ENCODE results near the gene ZNF836.
"Not testable (repeated sequence)": the region's sequence is repeated elsewhere in the genome, so short reads cannot be mapped to it uniquely, and the experiment has no call there.

Gene ZNF836

DNA sequence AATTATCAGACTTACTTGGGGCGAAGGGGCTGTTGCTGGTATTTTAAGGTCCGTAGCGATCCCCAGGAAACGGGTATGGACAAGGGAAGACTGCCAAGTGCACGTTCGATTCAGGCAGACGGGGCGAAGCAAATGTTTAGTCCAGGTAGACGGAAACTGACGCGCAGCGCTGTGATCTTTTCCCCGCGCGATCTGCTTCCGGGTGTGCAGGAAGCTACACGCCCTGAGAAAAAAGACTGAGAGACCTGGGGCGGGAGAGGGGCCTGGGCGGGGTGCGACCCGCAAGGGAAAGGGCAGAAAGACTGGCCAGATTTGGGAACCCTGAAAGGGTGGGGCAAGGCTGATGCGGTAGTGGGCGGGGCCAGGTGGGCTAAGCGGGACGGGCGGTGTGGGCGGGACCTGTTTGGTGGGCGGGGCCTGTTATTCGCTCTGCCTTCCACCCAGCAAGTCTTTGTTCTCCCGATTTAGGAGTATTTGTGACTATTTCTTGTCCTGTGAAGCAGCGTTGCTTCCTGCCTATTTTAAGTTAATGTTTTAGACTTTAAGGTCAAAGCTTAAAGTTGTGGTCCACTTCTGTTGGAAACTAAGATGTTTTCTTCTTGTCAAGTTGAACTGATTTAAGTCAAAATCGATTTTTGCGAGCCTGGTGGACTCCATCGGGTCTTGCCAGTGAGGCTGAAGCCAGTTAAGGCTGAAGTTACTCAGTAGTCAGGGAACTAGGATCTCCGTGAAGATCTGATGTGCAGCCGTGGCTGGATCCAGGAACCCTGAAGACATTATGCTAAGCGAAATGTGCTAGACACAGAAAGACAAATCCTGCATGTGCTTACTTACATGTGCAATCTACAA is at the start of gene ZNF836:
Gene ZNF836 (minus strand): TSS at position 301 of the 849 bp plus-strand sequence. CDS start 3,549 bp downstream, outside the sequence.
- peak; percentile 73 for DNase-seq

DNA sequence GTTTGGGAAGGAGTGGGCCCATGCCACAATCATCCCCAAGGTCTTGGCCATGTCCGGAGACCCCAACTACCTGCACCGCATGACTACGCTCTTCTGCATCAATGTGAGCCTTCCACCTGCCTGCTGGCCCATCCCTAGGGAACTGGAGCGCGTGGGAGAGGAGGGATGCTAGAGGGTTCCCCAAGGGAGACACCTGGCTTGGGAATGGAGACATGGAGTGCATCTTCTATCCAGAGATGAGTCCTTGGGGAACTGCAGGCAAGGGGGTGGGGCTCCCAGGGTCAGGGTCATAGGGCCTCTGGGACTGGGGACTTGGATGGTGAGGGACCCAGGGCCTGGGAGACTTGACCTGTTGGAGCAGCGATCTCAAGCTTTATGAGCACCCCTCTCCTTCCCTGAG is 49.6 kb upstream of the ZNF836 start:
- DNase-seq, result no peak

DNA sequence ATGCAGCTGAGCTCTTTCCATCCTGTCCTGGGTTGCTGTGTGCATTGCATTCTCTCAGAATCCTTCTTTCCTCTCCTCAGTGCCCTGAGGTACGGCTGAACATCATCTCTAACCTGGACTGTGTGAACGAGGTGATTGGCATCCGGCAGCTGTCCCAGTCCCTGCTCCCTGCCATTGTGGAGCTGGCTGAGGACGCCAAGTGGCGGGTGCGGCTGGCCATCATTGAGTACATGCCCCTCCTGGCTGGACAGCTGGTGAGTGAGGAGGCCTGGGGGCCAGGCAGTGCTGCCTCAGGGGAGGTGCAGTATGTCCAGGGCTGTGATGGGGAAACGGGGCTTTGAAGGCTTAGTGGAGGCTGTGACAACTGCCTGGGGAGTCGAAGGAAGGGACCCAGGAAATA is 48.2 kb upstream of the ZNF836 start:
- DNase-seq, result no peak

DNA sequence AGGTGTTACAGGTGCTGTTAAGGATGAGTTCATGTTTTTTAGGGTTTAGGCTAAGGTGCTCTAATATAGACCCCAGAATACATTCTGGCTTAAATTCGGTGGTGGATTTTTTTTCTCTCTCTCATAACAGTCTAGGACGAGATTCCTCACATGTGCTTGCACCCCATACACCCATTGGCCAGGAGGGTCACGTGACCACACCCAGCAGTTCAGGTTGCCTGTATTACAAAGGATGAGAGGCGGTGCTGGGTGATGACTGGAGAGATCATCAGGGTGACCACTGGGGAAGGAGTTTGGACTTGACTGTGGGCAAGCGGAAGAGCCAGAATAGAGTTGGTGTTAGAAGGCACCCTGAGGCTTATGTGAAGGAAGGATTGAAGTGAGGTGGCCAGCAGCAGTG is 46.2 kb upstream of the ZNF836 start:
- no peak for DNase-seq

DNA sequence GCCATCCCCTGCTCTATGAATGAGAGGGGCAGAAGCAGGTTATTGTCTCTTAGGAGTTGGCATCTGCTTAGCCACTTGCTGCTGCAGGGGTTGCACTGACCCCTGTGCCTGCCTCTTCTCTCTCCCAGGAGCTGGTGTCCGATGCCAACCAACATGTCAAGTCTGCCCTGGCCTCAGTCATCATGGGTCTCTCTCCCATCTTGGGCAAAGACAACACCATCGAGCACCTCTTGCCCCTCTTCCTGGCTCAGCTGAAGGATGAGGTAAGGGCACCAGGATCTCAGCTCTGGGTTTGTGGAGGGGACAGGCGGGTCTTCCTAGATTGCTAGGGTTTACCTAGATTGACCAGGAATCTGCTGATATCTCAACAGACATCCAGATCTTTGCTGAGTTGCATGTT is 45.0 kb upstream of the ZNF836 start:
- DNase-seq, result no peak

DNA sequence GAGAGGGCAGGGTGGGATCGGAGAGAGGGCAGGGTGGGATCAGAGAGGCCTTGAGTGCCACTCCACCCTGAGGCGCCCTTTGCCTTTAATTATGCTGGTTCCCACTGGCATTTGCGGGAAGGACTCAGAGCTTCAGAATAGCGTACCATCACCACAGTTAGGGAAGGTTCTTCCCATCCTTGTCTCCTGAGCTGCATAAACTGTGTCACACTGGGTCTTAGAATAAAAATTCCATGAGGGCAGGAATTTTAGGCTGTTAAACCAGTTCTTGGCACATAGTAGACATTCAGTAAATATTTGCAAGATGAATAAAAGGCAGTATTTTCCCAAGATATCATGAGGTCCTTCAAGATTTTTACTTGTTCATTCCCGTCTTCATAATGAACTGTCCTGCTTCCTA is 42.8 kb upstream of the ZNF836 start:
- DNase-seq, result no peak

DNA sequence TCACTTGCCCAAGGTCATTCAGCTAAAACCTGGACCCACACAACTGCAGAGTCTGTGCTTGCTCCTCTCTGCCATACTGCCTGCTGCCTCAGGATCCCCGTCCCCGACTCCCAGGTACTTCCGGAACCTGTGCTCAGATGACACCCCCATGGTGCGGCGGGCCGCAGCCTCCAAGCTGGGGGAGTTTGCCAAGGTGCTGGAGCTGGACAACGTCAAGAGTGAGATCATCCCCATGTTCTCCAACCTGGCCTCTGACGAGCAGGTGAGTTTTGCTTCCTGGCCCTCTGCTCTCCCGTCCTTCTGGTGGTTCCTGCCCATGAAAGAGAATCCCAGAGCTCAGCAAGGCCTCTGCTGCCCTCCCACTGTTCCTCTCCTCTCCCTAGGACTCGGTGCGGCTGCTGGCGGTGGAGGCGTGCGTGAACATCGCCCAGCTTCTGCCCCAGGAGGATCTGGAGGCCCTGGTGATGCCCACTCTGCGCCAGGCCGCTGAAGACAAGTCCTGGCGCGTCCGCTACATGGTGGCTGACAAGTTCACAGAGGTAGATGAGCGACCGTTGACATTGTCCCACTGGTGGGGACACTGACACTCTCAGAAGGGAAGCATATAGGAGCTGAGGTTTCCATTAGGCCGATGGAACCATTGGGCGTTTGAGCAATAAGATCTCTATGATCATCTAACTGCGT is 41.3 kb upstream of the ZNF836 start:
- DNase-seq, result no peak

DNA sequence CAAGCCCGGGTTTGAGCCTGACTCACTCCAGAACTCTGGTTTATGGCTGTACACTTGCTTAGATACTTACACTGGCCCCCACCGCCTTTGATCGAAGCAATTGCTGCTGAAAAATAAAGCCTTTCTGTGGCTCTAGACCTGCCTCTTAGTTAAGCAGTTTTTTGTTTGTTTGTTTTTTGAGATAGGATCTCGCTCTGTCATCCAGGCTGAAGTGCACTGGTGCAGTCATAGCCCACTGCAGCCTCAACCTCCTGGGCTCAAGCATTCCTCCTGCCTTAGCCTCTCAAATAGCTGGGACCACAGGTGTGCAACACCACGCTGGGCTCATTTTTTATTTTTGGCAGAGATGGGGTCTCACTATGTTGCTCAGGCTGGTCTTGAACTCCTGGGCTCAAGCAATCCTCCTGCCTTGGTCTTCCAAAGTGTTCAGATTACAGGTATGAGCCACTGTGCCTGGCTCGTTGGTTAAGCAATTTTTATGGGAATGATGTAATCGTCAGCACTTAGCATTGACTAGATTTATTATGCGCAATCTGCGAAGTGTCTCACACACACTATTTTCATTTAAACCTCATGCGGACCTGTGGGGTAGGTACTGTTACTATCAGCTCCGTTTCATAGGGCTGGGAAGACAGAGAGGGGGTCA is 40.6 kb upstream of the ZNF836 start:
- DNase-seq, result no peak

DNA sequence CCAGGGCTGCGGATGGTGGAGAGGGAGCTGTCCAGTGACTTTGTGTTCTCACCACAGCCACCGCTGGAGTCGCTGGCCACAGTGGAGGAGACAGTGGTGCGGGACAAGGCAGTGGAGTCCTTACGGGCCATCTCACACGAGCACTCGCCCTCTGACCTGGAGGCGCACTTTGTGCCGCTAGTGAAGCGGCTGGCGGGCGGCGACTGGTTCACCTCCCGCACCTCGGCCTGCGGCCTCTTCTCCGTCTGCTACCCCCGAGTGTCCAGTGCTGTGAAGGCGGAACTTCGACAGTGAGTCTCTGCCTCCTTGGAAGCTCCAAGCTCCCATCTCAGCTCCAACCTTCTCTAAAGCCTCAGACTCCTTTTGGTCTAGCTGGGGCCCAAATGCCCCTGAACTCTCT is 39.8 kb upstream of the ZNF836 start:
- DNase-seq, result no peak

DNA sequence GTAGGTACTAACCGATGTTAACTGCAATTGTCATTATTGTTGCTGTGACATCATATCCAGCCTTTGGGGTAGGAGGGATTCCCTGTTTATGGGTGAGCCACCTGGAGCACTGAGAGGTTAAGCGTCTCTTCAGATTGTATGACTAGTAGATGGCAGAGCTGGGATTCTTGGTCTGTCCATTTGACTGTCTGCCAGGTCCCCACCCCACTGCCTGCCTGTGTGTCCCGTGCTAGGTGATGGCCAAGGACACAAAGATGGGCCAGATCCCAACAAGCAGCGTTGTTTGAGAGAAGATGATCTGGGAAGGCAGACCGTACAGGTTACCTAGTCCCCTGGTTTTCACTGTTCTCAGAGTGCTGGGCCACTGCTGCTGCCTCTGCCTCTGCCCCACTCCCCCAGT is 35.1 kb upstream of the ZNF836 start:
- no peak for DNase-seq

DNA sequence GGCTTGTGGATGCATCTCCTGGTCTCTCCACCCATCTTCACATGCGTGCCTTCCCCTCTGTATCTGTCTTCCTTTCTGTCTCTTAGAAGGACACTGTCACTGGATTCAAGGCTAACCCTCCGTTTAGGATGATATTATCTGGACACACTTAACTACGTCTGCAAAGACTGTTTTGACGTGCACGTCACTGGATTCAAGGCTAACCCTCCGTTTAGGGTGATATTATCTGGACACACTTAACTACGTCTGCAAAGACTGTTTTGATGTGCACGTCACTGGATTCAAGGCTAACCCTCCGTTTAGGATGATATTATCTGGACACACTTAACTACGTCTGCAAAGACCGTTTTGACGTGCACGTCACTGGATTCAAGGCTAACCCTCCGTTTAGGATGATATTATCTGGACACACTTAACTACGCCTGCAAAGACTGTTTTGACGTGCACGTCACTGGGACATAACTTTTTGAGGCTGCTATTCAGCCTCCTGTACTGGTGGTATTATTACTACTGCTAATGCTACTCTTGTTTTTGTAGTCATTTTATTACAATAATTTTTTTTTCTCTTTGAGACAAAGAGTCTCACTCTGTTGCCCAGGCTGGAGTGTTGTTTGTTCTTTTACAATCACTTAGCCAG is 29.5 kb upstream of the ZNF836 start:
- not testable (repeated sequence) for DNase-seq

DNA sequence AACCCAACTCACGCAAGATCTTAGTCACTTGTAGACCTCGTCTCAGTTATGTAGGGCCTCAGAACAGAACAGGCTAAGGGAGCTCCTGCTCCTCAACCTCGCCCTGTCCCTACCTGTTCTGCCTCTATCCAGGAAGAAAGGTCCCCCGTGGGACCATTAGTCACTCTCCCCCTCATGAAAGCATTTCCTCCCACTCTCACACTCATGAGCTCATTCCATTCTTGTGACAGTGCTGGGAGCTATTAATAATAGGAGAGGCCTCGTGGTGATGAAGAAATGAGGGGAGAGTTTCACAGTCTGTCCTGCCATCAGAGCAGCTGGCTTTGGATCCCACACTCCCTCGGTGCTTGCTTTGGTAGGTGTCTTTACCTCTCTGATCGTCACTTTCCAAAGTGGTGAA is 28.6 kb upstream of the ZNF836 start:
- no peak for DNase-seq

DNA sequence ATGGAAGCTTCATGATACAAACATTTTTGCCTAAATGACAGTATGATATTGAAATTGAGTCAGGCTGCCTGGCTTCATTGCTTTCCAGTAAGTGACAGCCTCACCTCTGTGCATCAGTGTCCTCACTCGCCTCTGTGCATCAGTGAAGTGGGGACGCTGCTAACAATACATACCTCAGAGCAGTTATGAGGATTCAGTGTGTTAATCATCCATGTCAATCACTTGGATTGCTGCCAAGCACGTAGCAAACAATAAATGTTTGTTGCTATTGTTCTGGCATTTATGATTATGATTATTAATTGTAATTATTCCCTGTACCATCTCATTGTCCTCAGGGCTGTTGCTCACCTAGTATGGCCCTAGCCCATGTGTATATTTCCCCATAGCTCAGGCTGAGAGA is 27.3 kb upstream of the ZNF836 start:
- DNase-seq, result no peak

DNA sequence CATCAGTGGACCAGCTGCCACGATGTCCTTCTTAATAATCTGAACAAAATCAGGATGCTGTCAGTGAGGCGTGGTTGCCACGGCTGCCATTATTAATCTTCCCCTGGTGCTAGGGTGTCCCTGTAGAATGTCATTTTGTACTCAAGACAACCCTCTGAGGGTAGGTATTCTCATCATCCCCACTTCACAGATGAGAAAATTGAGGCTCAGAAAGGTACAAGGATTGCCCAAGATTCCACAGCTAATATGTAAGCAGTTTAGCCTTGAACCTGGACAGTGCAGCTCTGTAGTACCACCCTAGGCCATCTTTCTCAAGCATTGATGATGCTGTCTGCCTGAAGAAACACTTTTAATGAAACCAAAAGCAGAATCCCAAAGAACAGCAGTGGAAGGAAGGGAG is 26.5 kb upstream of the ZNF836 start:
- DNase-seq, result no peak

DNA sequence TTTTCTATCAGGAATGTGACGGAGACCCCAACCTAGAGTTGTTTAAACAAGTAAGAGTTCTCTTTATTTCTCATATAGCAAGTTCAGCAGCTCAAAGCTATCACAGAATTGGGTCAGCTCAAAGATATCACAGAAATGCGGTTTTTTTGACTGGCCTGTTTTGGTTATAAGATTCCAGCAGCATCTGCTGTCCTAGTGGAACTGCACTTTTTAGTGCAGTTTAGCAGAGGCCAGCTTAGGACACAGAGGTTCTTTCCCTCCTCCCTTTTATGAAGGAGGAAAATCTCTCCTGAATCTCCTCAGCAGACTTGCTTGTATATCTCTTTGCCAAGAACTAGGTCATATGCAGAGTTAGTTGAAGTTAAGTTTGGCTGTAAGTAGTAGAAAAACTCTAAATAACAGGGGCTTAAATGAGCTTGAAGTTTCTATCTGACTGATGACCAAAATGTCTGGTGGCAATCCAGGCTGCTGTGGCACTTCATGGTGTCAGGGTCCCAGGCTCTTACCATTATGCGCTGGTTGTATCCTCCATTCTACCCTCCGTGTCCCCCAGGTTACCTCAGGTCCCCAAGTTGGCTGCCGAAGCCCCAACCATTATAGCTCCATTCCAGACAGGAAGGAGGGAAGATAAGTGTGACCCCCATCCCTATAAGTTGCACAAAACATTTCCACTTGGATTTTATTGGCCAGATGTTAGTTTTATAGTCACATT is 25.0 kb upstream of the ZNF836 start:
- no peak for DNase-seq

DNA sequence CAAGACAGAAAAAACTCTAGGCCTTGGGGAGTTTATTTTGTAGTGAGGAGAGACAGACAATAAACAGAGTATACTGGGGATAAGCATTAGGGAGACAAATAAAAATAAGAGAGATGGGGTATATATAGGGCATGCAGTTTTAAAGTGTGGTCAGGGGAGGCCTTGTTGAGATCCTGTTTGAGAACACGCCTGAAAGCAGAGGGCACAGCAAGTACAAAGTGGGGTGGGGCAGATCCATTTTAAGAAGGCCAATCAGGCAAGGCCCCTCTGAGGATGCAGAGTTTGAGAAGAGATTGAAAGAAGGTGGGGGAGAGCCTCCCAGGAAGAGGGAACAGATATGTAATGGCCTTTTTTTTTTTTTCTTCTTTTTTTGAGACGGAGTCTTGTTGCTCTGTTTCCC is 20.5 kb upstream of the ZNF836 start:
- no peak for DNase-seq

DNA sequence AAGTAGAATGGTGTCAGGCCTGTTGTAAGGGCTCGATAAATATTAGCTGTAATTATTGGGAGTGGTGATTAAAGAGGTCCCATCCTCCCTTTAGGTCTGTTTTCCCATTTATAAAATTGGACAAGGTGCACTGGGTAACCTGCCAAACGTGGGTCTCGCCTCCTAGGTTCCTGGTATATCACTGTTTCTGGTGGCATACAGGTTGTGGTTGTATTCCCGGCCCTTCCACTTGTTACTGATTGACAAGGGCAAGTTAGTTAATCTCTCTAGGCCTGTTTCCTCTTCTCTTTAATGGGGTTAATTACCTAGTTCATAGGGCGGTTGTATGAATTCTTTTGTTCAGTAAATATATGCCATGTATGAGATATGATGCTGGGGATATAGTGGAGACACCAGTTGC is 20.0 kb upstream of the ZNF836 start:
- DNase-seq, result no peak

DNA sequence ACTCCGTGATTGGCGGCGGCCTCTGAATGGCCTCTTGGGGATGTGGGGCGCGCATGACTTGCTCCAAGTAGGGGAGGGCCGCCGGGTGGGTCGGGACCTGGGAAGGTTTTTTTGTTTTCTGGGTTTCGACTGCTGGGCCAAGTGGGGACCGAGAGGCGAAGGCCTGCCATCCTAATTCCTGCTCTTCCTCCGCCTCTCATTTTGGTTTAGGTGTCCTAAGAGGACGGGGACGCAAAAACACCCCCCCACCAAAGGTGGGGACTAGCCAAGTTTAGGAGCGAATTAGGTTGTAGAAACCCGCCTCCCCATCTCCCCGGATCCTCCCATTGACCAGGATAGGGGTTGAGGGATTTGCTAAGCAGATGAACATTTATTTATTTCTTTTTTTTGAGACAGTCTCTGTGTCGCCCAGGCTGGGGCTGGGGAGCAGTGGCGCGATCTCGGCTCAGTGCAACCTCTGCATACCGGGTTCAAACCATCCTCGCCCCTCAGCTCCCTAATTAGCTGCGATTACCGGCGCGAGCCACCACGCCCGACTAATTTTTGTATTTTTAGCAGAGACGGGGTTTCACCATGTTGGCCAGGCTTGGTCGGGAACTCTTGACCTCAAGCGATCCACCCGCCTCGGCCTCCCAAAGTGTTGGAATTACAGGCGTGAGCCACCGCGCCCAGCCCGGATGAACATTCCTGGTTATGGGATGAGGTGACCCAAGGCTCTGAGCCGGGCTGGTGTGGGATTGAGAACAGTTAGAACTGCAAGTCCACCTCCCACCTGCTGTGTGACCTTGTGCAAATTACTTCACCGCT is 19.3 kb upstream of the ZNF836 start:
- DNase-seq, result no peak

DNA sequence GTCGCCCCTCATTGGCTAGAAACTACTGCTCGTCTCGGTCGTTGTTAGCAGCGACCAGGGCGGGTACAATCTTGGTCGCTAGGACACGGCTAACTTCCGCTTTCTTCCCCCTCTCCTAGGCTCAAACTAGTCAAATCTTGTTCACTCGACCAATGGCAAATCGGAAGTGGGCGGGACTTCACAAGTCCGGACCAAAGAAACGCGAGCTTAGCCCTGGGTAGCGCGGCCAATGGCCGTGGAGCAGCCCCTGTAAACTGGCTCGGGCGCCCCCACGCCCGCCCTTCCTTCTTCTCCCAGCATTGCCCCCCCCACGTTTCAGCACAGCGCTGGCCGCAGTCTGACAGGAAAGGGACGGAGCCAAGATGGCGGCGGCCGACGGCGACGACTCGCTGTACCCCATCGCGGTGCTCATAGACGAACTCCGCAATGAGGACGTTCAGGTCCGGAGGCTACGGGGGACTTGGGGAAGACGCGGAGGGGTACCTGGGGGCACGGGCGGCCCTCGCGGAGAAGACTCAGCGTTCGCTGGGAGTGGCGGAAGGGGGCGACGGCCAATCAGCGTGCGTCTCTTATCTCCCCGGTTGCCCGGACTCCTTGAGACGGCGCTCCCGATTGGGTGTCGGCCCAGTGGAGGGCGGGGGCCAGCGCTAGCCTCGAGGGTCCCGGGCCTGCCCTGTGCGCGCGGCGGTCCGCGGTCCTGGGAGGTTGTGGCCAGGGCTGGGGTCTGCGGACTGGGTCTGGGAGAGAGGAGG is 18.5 kb upstream of the ZNF836 start, which contains the start of gene PPP2R1A:
Gene PPP2R1A (plus strand): TSS at position 318 of the 752 bp plus-strand sequence. CDS start 45 bp downstream, at position 363.
- DNase-seq, result peak; percentile 100

DNA sequence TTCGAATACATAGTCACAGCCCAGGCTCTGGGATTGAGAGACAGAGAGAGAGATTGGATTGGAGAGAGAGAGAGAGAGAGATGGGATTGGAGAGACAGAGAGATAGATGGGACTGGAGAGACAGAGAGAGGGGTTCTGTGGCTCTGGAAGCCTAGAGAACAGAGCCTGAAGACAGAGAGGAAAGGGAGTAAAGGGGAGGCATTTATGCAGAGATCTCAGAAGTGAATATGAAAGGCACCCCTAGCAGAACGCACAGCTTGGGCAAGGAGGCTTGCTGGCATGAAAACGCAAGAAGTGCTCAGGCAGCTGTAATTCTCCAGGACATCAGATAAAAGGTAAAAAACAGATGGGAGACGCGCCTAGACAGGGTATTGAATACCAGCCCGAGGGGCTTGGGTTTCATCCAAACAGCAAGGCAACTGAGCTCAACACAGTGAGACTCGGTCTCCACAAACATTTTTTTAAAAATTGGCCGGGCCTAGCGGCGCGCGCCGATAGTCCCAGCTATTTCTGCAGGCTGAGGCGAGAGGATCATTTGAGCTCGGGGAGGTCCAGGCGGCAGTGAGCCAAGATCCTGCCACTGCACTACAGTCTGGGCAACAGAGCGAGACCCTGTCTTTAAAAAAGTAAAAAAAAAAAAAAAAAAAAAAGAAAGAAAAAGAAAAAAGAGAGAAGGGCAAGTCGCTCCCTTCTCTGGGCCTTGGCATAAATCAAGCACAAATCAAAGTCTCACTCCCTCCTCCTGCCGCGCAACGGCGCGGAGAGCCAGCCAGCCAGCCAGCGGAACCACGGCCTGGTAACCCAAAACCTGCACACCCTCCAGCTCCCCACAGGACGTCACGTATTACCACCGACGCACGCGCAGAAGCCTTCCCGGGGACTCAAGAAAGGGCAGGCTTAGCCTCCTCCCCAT is 17.7 kb upstream of the ZNF836 start:
- no peak for DNase-seq

Measured in NCI-H748 treated with DMSO at 0.1 percent for 48 hours (cell line).